ENCODE measurements around the gene TBC1D4. TPM values are rescaled to one million over a fixed set of nuclear protein-coding genes. Genes with fewer than 3 reads are reported as not detected.
"Not testable (repeated sequence)": the region's sequence is repeated elsewhere in the genome, so short reads cannot be mapped to it uniquely, and the experiment has no call there.

Gene TBC1D4
- polyA plus RNA-seq, 3 donors = 5.2 to 13.9 (median 11.8) TPM

GRCh38 chr13:75324413-75324940 lies 157.5 kb downstream of the TBC1D4 start:
- WGBS, 3 donors = 48 to 77% (median 62%) methylated on average over 1 of the region's 1 CpG
- H3K27ac ChIP-seq (ENCODE audit: low read depth, low read length) = no peak overlapping the region

GRCh38 chr13:75321084-75321483 lies 160.9 kb downstream of the TBC1D4 start:
- 93 to 98% (median 98%) methylated on average over 3 of the region's 3 CpGs for WGBS, 3 donors
- no peak overlapping the region for H3K27ac ChIP-seq (ENCODE audit: low read depth, low read length)

- no peak overlapping the region for H3K27ac ChIP-seq (ENCODE audit: low read depth, low read length)
- WGBS, 3 donors = 70 to 86% (median 72%) methylated on average over 4 of the region's 4 CpGs
Measured at GRCh38 chr13:75319254-75319653, 162.7 kb downstream of the TBC1D4 start.

- WGBS, 3 donors = 66 to 92% (median 89%) methylated on average over 2 of the region's 2 CpGs
- H3K27ac ChIP-seq (ENCODE audit: low read depth, low read length) = no peak overlapping the region
Measured at GRCh38 chr13:75318138-75318833, 163.7 kb downstream of the TBC1D4 start.

- no peak overlapping the region for H3K27ac ChIP-seq (ENCODE audit: low read depth, low read length)
- WGBS, 3 donors = 30 to 54% (median 54%) methylated on average over 1 of the region's 1 CpG
Measured at GRCh38 chr13:75316427-75316826, 165.5 kb downstream of the TBC1D4 start.

- H3K27ac ChIP-seq (ENCODE audit: low read depth, low read length) = no peak overlapping the region
- WGBS, 3 donors = 84 to 97% (median 88%) methylated on average over 2 of the region's 2 CpGs
Measured at GRCh38 chr13:75312884-75313520, 169.0 kb downstream of the TBC1D4 start.

- 86 to 96% (median 94%) methylated on average over 8 of the region's 8 CpGs for WGBS, 3 donors
- no peak overlapping the region for H3K27ac ChIP-seq (ENCODE audit: low read depth, low read length)
Measured at GRCh38 chr13:75309981-75310580, 171.9 kb downstream of the TBC1D4 start.

GRCh38 chr13:75308222-75308621 lies 173.7 kb downstream of the TBC1D4 start:
- H3K27ac ChIP-seq (ENCODE audit: low read depth, low read length) = no peak overlapping the region
- 68 to 92% (median 83%) methylated on average over 2 of the region's 2 CpGs for WGBS, 3 donors

GRCh38 chr13:75307370-75307949 lies 174.5 kb downstream of the TBC1D4 start:
- 76 to 83% (median 83%) methylated on average over 6 of the region's 6 CpGs for WGBS, 3 donors
- H3K27ac ChIP-seq (ENCODE audit: low read depth, low read length) = no peak overlapping the region

GRCh38 chr13:75306967-75307366 lies 175.0 kb downstream of the TBC1D4 start:
- H3K27ac ChIP-seq (ENCODE audit: low read depth, low read length) = not testable (repeated sequence)
- 94 to 100% (median 95%) methylated on average over 1 of the region's 1 CpG for WGBS, 3 donors

GRCh38 chr13:75305059-75305458 lies 176.9 kb downstream of the TBC1D4 start:
- H3K27ac ChIP-seq (ENCODE audit: low read depth, low read length) = no peak overlapping the region
- 45 to 65% (median 49%) methylated on average over 2 of the region's 2 CpGs for WGBS, 3 donors

- WGBS, 3 donors = 71 to 91% (median 90%) methylated on average over 4 of the region's 4 CpGs
- H3K27ac ChIP-seq (ENCODE audit: low read depth, low read length) = no peak overlapping the region
Measured at GRCh38 chr13:75303263-75303662, 178.7 kb downstream of the TBC1D4 start.

GRCh38 chr13:75302071-75302698 lies 179.8 kb downstream of the TBC1D4 start:
- WGBS, 3 donors = 41 to 78% (median 72%) methylated on average over 10 of the region's 10 CpGs

GRCh38 chr13:75299913-75300862 lies 181.8 kb downstream of the TBC1D4 start:
- WGBS, 3 donors = 76 to 83% (median 80%) methylated on average over 4 of the region's 4 CpGs
- H3K27ac ChIP-seq (ENCODE audit: low read depth, low read length) = no peak overlapping the region

More at GRCh38 chr13:75302071-75302698, 179.8 kb downstream of the TBC1D4 start:
- H3K27ac ChIP-seq (ENCODE audit: low read depth, low read length) = no peak overlapping the region

GRCh38 chr13:75299246-75299645 lies 182.7 kb downstream of the TBC1D4 start:
- WGBS, 3 donors = 85 to 90% (median 85%) methylated on average over 5 of the region's 5 CpGs
- H3K27ac ChIP-seq (ENCODE audit: low read depth, low read length) = no peak overlapping the region

GRCh38 chr13:75296641-75297040 lies 185.3 kb downstream of the TBC1D4 start:
- 43 to 78% (median 52%) methylated on average over 1 of the region's 1 CpG for WGBS, 3 donors
- H3K27ac ChIP-seq (ENCODE audit: low read depth, low read length) = no peak overlapping the region

GRCh38 chr13:75295201-75295600 lies 186.8 kb downstream of the TBC1D4 start:
- 53 to 80% (median 72%) methylated on average over 3 of the region's 3 CpGs for WGBS, 3 donors

GRCh38 chr13:75294110-75294509 lies 187.9 kb downstream of the TBC1D4 start:
- no peak overlapping the region for H3K27ac ChIP-seq (ENCODE audit: low read depth, low read length)

More at GRCh38 chr13:75295201-75295600, 186.8 kb downstream of the TBC1D4 start:
- H3K27ac ChIP-seq (ENCODE audit: low read depth, low read length) = no peak overlapping the region
